Osteoblast (primary cell): ENCODE measurements around the gene CD300LB. TPM values are rescaled to one million over a fixed set of nuclear protein-coding genes. Genes with fewer than 3 reads are reported as not detected.

Experiments
- DNase-seq: peaks from one replicate; pipeline ENCODE4 v3.0.0; 2011; ENCODE audit warnings: low spot score, mixed read lengths; ENCODE audit not compliant: insufficient read length; ENCODE audit errors: missing footprints
- H2AFZ ChIP-seq: 2 replicates; pipeline ENCODE4 v1.6.0; 2011; ENCODE audit warnings: mild to moderate bottlenecking, low read length
- H3K27ac ChIP-seq: 2 replicates; pipeline ENCODE4 v1.5.1; 2011; ENCODE audit warnings: mild to moderate bottlenecking, low read depth, low read length, moderate library complexity
- H3K27me3 ChIP-seq: 2 replicates; pipeline ENCODE4 v1.6.0; 2012; ENCODE audit warnings: mild to moderate bottlenecking, control low read depth, inconsistent platforms, low read length, moderate library complexity; ENCODE audit not compliant: insufficient read depth
- H3K36me3 ChIP-seq: 2 replicates; pipeline ENCODE4 v1.5.1; 2011; ENCODE audit warnings: mild to moderate bottlenecking, low read length, control low read depth, moderate library complexity; ENCODE audit not compliant: insufficient read depth
- H3K4me1 ChIP-seq: 2 replicates; pipeline ENCODE4 v1.5.1; 2011; ENCODE audit warnings: mild to moderate bottlenecking, low read length, control low read depth, moderate library complexity; ENCODE audit not compliant: insufficient read depth
- H3K4me2 ChIP-seq: 2 replicates; pipeline ENCODE4 v1.6.0; 2011; ENCODE audit warnings: mild to moderate bottlenecking, low read length; ENCODE audit not compliant: insufficient read depth
- H3K4me3 ChIP-seq: fragments of 200-600 bp; sonication (generic); 3 replicates; pipeline ENCODE4 v1.5.1; 2012; ENCODE audit warnings: mild to moderate bottlenecking, low read length, inconsistent platforms; ENCODE audit not compliant: insufficient read depth
- H3K79me2 ChIP-seq: 2 replicates; pipeline ENCODE4 v1.6.0; 2012; ENCODE audit warnings: mild to moderate bottlenecking, low read length, control low read depth, inconsistent platforms; ENCODE audit not compliant: insufficient read depth
- H3K9me3 ChIP-seq: 2 replicates; pipeline ENCODE4 v1.5.1; 2011; ENCODE audit warnings: low read depth, low read length, control low read depth
- H4K20me1 ChIP-seq: 2 replicates; pipeline ENCODE4 v1.6.0; 2012; ENCODE audit warnings: mild to moderate bottlenecking, low read length, control low read depth; ENCODE audit not compliant: insufficient read depth
- CTCF ChIP-seq: IDR thresholded peaks from 2 replicates; pipeline ENCODE4 v1.5.1; 2011; ENCODE audit warnings: mild to moderate bottlenecking, low read depth, low read length, moderate library complexity; ENCODE audit errors: extremely low read depth
- total RNA-seq: library from RNA; depleted of rRNA; stranded (reverse); fragments of >200 nt; gene quantifications from 2 replicates; pipeline ENCODE4 v1.2.3, GENCODE V29; 2012

CD300LB gene
- total RNA-seq, 1 donor: not detected

GRCh38 chr17:74478420-74479100 is 52.7 kb downstream of the CD300LB start:
- H3K27ac ChIP-seq: no peak overlapping the region
- H3K9me3 ChIP-seq: no peaks in the 10 kb centered on the region
- TF ChIP-seq CTCF: no peak
- peak overlapping the region; percentile 7 for H3K4me2 ChIP-seq
- DNase-seq: no peak
- H3K4me1 ChIP-seq: no peaks in the 10 kb centered on the region
- H2AFZ ChIP-seq: no peak overlapping the region
- H3K36me3 ChIP-seq: no peaks in the 10 kb centered on the region
- H3K4me3 ChIP-seq: no peak overlapping the region
- no peaks in the 10 kb centered on the region for H3K79me2 ChIP-seq
- H3K27me3 ChIP-seq: no peaks in the 10 kb centered on the region
- no peaks in the 10 kb centered on the region for H4K20me1 ChIP-seq

- Histone ChIP-seq H3K79me2 (no peaks in the 10 kb centered on the region), H3K4me2 (no peak overlapping the region), H3K36me3 (no peaks in the 10 kb centered on the region), H4K20me1 (no peaks in the 10 kb centered on the region), H3K4me3 (no peak overlapping the region), H3K4me1 (no peaks in the 10 kb centered on the region), H3K27ac (no peak overlapping the region), H2AFZ (no peak overlapping the region), H3K9me3 (no peaks in the 10 kb centered on the region), H3K27me3 (no peaks in the 10 kb centered on the region)
- no peak for DNase-seq
- no peak for TF ChIP-seq CTCF
These were observed 53.9 kb downstream of the CD300LB start for GRCh38 chr17:74477411-74477810.

DNA sequence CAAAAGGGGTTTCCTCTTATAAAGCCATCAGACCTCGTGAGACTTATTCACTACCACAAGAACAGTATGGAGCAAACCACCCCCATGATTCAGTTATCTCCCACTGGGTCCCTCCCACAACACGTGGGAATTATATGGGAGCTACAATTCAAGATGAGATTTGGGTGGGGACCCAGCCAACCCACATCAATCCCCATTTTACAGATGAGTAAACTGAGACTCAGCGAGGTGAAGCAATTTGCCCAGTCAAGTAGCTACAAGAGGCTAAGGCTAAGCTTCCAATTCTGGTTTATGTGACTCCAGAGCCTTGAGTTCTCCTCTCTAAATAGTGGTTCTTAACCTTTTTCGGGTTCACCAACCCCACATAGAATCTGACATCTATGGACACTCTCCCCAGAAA is 56.1 kb downstream of the CD300LB start:
- Histone ChIP-seq H3K79me2 (no peaks in the 10 kb centered on the region), H3K4me3 (no peak overlapping the region), H3K27me3 (no peaks in the 10 kb centered on the region), H3K4me1 (no peaks in the 10 kb centered on the region), H3K27ac (no peak overlapping the region), H4K20me1 (no peaks in the 10 kb centered on the region), H3K4me2 (no peak overlapping the region), H3K9me3 (no peaks in the 10 kb centered on the region), H2AFZ (no peak overlapping the region), H3K36me3 (no peaks in the 10 kb centered on the region)
- no peak for DNase-seq
- no peak for TF ChIP-seq CTCF

GRCh38 chr17:74474043-74474792 is 57.1 kb downstream of the CD300LB start:
- H3K79me2 ChIP-seq: no peaks in the 10 kb centered on the region

More at GRCh38 chr17:74474043-74474792, 57.1 kb downstream of the CD300LB start:
- H3K36me3 ChIP-seq: no peaks in the 10 kb centered on the region
- H3K4me3 ChIP-seq: no peak overlapping the region
- H2AFZ ChIP-seq: no peak overlapping the region
- no peaks in the 10 kb centered on the region for H3K4me1 ChIP-seq
- H3K27ac ChIP-seq: no peak overlapping the region
- no peaks in the 10 kb centered on the region for H4K20me1 ChIP-seq
- peak; percentile 36 for DNase-seq
- H3K9me3 ChIP-seq: no peaks in the 10 kb centered on the region
- H3K27me3 ChIP-seq: no peaks in the 10 kb centered on the region
- TF ChIP-seq CTCF: no peak
- H3K4me2 ChIP-seq: no peak overlapping the region
